Liver (tissue), 9 donors: Measurements from ENCODE around the gene COPA. TPM values are rescaled to one million over a fixed set of nuclear protein-coding genes. Genes with fewer than 3 reads are reported as not detected.

Experiments used
- DNase-seq: peaks from one replicate; pipeline ENCODE4 v3.0.0-alpha.2; 2017; ENCODE audit warnings: low spot score
- H3K27ac ChIP-seq, 2 donors: one replicate each; pipeline ENCODE4 v1.7.0; 2013; ENCODE audit warnings: inconsistent platforms in 2 of 2, low read length in 2 of 2, control low read depth in 1 of 2, low read depth in 1 of 2, mild to moderate bottlenecking in 1 of 2
- H3K27me3 ChIP-seq, 4 donors: one replicate each; pipeline versions ENCODE4 v1.6.1 to v1.7.0; 2013; ENCODE audit warnings: low read length in 3 of 4, inconsistent platforms in 1 of 4, mild to moderate bottlenecking in 1 of 4, moderate library complexity in 1 of 4; ENCODE audit not compliant: control insufficient read depth in 4 of 4, insufficient read depth in 4 of 4
- H3K36me3 ChIP-seq, 4 donors: one replicate each; pipeline versions ENCODE4 v1.6.1 to v1.7.0; 2013; ENCODE audit warnings: low read length in 3 of 4, mild to moderate bottlenecking in 3 of 4, low read depth in 1 of 4, moderate library complexity in 1 of 4; ENCODE audit not compliant: control insufficient read depth in 4 of 4, insufficient read depth in 3 of 4
- H3K4me1 ChIP-seq, 4 donors: one replicate each; pipeline versions ENCODE4 v1.6.1 to v1.7.0; 2013; ENCODE audit warnings: low read length in 3 of 4, mild to moderate bottlenecking in 3 of 4, moderate library complexity in 1 of 4; ENCODE audit not compliant: control insufficient read depth in 4 of 4, insufficient read depth in 4 of 4
- H3K4me3 ChIP-seq, 3 donors: one replicate each; pipeline versions ENCODE4 v1.6.1 to v1.7.0; 2013; ENCODE audit warnings: low read length in 3 of 3, control low read depth in 1 of 3, low read depth in 1 of 3, mild to moderate bottlenecking in 1 of 3
- H3K9ac ChIP-seq, 2 donors: one replicate each; pipeline ENCODE4 v1.7.0; 2013; ENCODE audit warnings: low read length in 2 of 2, mild to moderate bottlenecking in 2 of 2, moderate library complexity in 2 of 2, control low read depth in 1 of 2, low read depth in 1 of 2
- H3K9me3 ChIP-seq, 4 donors: one replicate each; pipeline versions ENCODE4 v1.6.1 to v1.7.0; 2013; ENCODE audit warnings: low read length in 3 of 4; ENCODE audit not compliant: control insufficient read depth in 4 of 4
- EGR1 ChIP-seq, 2 donors: IDR thresholded peaks; 2 replicates each; pipeline ENCODE4 v1.6.1; 2016 to 2018; ENCODE audit warnings: antibody characterized with exemption in 2 of 2, low read depth in 2 of 2
- FOXA1 ChIP-seq: IDR thresholded peaks from 2 replicates; pipeline ENCODE4 v1.6.1; 2016; ENCODE audit warnings: antibody characterized with exemption
- FOXA2 ChIP-seq: IDR thresholded peaks from 2 replicates; pipeline ENCODE4 v1.6.1; 2016; ENCODE audit warnings: antibody characterized with exemption
- GABPA ChIP-seq, 2 donors: IDR thresholded peaks in 1 of 2; conservative IDR thresholded peaks in 1 of 2; 2 replicates each; pipeline ENCODE4 v1.6.1; 2016; ENCODE audit warnings: antibody characterized with exemption in 2 of 2, mild to moderate bottlenecking in 1 of 2, moderate library complexity in 1 of 2
- HNF4A ChIP-seq, 2 donors: conservative IDR thresholded peaks; 2 replicates each; pipeline ENCODE4 v1.6.1; 2016; ENCODE audit warnings: antibody characterized with exemption in 2 of 2, mild to moderate bottlenecking in 2 of 2
- HNF4G ChIP-seq: IDR thresholded peaks from 2 replicates; pipeline ENCODE4 v1.6.1; 2016; ENCODE audit warnings: antibody characterized with exemption
- JUND ChIP-seq, 2 donors: IDR thresholded peaks; 2 replicates each; pipeline ENCODE4 v1.6.1; 2016; ENCODE audit warnings: antibody characterized with exemption in 2 of 2
- NR2F2 ChIP-seq: IDR thresholded peaks from 2 replicates; pipeline ENCODE4 v1.6.1; 2016; ENCODE audit warnings: antibody characterized with exemption
- RAD21 ChIP-seq, 2 donors: IDR thresholded peaks; 2 replicates each; pipeline ENCODE4 v1.6.1; 2016; ENCODE audit warnings: antibody characterized with exemption in 2 of 2, mild to moderate bottlenecking in 2 of 2
- RXRA ChIP-seq, 2 donors: IDR thresholded peaks; 2 replicates each; pipeline ENCODE4 v1.6.1; 2017 to 2018; ENCODE audit warnings: antibody characterized with exemption in 2 of 2, mild to moderate bottlenecking in 1 of 2
- SP1 ChIP-seq: IDR thresholded peaks from 2 replicates; pipeline ENCODE4 v1.6.1; 2018; ENCODE audit warnings: antibody characterized with exemption, mild to moderate bottlenecking
- TAF1 ChIP-seq: conservative IDR thresholded peaks from 2 replicates; pipeline ENCODE4 v1.6.1; 2016; ENCODE audit warnings: antibody characterized with exemption, mild to moderate bottlenecking
- YY1 ChIP-seq: IDR thresholded peaks from 2 replicates; pipeline ENCODE4 v1.6.1; 2016; ENCODE audit warnings: antibody characterized with exemption, mild to moderate bottlenecking
- WGBS: extraction: QIAGEN DNeasy Blood & Tissue Kit; methylation state at CpG from one replicate; pipeline ENCODE4 v1.1.7; 2013; 5-methylcytosine and 5-hydroxymethylcytosine counted together
- polyA plus RNA-seq, 2 donors: library from polyadenylated mRNA; stranded (reverse) in 1 of 2; unstranded in 1 of 2; fragments of 200-250 nt in 1 of 2; fragments of >200 nt in 1 of 2; fragmentation: Nextera tagmentation in 1 of 2; extraction: Ambion mirVana in 1 of 2; gene quantifications; one replicate each; pipeline versions ENCODE4 v1.2.1 to v1.2.3, GENCODE V29; 2013 to 2015
- total RNA-seq, 2 donors: library from RNA; depleted of rRNA; stranded (reverse); fragments of >200 nt; gene quantifications; one replicate each; pipeline ENCODE4 v1.2.3, GENCODE V29; 2014
- TF ChIP-seq, protein P1 (sequence below): IDR thresholded peaks from 2 replicates; pipeline ENCODE4 v1.6.1; 2016; ENCODE audit warnings: antibody characterized with exemption, mild to moderate bottlenecking
- TF ChIP-seq, protein P2 (sequence below): IDR thresholded peaks from 2 replicates; pipeline ENCODE4 v1.6.1; 2016; ENCODE audit warnings: antibody characterized with exemption
- TF ChIP-seq, protein P3 (sequence below): fragments of 150-350 bp; IDR thresholded peaks from 2 replicates; pipeline ENCODE4 v1.5.1; 2017; ENCODE audit warnings: improper control_type of control experiment, low read depth, low read length; ENCODE audit not compliant: missing input control
- TF ChIP-seq, protein P4 (sequence below): IDR thresholded peaks from 2 replicates; pipeline ENCODE4 v1.6.1; 2016; ENCODE audit warnings: antibody characterized with exemption
- TF ChIP-seq, protein P5 (sequence below): IDR thresholded peaks from 2 replicates; pipeline ENCODE4 v1.6.1; 2016; ENCODE audit warnings: antibody characterized with exemption
- donor health status: healthy.
- donor health status: healthy.
- donor health status: healthy.
- donor health status: healthy.
- donor health status: healthy.

The COPA gene
- total and polyA plus RNA-seq, 4 donors = 46.8 to 145 (median 75.9) TPM

DNA sequence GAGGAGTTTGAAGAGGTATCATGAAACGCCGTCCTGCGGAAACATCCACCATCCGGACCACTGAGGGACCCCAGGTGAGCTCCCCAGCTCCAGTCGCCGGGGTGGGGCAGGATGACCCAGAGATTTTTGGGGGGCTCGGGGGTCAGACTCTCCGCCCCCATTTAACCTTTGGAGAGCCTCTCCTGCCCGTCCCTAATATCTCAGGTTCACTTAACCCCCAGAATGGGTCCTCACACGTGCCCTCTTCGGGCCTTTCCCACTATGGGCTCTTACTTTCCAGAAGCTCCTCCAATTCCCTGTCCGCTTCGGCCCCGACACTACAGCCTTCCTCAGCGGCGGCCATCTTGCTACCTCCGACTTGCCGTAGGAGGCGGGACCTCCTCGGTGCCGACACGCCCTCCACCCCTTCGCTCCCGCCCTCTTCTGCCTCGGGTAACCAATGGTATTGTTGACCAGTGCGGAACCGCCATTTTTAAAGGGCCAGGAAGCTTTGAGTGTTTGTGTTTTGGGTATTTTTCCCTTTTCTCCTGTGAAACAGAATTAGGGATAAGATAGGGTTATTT, 58.2 kb downstream of the COPA start, which contains the start of gene PEX19:
TSS of gene PEX19 (minus strand) at position 352 of the 563 bp plus-strand sequence. CDS start at position 343, 9 bp downstream.
- peaks cover 6 to 38% (median 35%) of the 10 kb centered on the region in 4 donors for H3K36me3 ChIP-seq
- no peaks in the 10 kb centered on the region for H3K9me3 ChIP-seq
- TF ChIP-seq NR2F2 (peak; percentile 63), FOXA1 (no peak), RAD21 (IDR thresholded peaks at IDR 0.05) (peak; percentile 20 to 39), HNF4G (no peak), RXRA (IDR thresholded peaks at IDR 0.05) (peak; percentile 41 to 42), EGR1 (IDR thresholded peaks at IDR 0.05; ENCODE audit: low read depth in 2 of 2) (peak in 1 of 2 donors; percentile 15), TAF1 (no peak), JUND (IDR thresholded peaks at IDR 0.05) (no peak), SP1 (peak; percentile 75), YY1 (peak; percentile 100), HNF4A (conservative IDR thresholded peaks at IDR 0.05) (peak in 1 of 2 donors; percentile 16), GABPA (IDR thresholded peaks at IDR 0.05 in 1 of 2, conservative IDR thresholded peaks at IDR 0.05 in 1 of 2) (peak in 1 of 2 donors; percentile 73), FOXA2 (no peak)
- TF ChIP-seq, protein P1, sequence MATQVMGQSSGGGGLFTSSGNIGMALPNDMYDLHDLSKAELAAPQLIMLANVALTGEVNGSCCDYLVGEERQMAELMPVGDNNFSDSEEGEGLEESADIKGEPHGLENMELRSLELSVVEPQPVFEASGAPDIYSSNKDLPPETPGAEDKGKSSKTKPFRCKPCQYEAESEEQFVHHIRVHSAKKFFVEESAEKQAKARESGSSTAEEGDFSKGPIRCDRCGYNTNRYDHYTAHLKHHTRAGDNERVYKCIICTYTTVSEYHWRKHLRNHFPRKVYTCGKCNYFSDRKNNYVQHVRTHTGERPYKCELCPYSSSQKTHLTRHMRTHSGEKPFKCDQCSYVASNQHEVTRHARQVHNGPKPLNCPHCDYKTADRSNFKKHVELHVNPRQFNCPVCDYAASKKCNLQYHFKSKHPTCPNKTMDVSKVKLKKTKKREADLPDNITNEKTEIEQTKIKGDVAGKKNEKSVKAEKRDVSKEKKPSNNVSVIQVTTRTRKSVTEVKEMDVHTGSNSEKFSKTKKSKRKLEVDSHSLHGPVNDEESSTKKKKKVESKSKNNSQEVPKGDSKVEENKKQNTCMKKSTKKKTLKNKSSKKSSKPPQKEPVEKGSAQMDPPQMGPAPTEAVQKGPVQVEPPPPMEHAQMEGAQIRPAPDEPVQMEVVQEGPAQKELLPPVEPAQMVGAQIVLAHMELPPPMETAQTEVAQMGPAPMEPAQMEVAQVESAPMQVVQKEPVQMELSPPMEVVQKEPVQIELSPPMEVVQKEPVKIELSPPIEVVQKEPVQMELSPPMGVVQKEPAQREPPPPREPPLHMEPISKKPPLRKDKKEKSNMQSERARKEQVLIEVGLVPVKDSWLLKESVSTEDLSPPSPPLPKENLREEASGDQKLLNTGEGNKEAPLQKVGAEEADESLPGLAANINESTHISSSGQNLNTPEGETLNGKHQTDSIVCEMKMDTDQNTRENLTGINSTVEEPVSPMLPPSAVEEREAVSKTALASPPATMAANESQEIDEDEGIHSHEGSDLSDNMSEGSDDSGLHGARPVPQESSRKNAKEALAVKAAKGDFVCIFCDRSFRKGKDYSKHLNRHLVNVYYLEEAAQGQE = peak; percentile 60
- TF ChIP-seq, protein P2, sequence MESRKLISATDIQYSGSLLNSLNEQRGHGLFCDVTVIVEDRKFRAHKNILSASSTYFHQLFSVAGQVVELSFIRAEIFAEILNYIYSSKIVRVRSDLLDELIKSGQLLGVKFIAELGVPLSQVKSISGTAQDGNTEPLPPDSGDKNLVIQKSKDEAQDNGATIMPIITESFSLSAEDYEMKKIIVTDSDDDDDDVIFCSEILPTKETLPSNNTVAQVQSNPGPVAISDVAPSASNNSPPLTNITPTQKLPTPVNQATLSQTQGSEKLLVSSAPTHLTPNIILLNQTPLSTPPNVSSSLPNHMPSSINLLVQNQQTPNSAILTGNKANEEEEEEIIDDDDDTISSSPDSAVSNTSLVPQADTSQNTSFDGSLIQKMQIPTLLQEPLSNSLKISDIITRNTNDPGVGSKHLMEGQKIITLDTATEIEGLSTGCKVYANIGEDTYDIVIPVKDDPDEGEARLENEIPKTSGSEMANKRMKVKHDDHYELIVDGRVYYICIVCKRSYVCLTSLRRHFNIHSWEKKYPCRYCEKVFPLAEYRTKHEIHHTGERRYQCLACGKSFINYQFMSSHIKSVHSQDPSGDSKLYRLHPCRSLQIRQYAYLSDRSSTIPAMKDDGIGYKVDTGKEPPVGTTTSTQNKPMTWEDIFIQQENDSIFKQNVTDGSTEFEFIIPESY = peak; percentile 84
- TF ChIP-seq, protein P3, sequence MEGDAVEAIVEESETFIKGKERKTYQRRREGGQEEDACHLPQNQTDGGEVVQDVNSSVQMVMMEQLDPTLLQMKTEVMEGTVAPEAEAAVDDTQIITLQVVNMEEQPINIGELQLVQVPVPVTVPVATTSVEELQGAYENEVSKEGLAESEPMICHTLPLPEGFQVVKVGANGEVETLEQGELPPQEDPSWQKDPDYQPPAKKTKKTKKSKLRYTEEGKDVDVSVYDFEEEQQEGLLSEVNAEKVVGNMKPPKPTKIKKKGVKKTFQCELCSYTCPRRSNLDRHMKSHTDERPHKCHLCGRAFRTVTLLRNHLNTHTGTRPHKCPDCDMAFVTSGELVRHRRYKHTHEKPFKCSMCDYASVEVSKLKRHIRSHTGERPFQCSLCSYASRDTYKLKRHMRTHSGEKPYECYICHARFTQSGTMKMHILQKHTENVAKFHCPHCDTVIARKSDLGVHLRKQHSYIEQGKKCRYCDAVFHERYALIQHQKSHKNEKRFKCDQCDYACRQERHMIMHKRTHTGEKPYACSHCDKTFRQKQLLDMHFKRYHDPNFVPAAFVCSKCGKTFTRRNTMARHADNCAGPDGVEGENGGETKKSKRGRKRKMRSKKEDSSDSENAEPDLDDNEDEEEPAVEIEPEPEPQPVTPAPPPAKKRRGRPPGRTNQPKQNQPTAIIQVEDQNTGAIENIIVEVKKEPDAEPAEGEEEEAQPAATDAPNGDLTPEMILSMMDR = no peak
- TF ChIP-seq, protein P4, sequence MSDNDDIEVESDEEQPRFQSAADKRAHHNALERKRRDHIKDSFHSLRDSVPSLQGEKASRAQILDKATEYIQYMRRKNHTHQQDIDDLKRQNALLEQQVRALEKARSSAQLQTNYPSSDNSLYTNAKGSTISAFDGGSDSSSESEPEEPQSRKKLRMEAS = peak; percentile 79
- TF ChIP-seq, protein P5, sequence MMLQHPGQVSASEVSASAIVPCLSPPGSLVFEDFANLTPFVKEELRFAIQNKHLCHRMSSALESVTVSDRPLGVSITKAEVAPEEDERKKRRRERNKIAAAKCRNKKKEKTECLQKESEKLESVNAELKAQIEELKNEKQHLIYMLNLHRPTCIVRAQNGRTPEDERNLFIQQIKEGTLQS = no peak
- H3K9ac ChIP-seq = peak within 1 kb of the TSS; percentile 78 to 91
- WGBS = under 1% methylated on average over 27 of the region's 27 CpGs
- DNase-seq = peak; percentile 94
- H3K27me3 ChIP-seq = no peaks in the 10 kb centered on the region
- peak within 1 kb of the TSS; percentile 84 for H3K27ac ChIP-seq
- peak within 1 kb of the TSS; percentile 69 to 82 (median 76) for H3K4me3 ChIP-seq
- peaks cover 5 to 32% (median 29%) of the 10 kb centered on the region in 4 donors for H3K4me1 ChIP-seq
